RWPE2 (cell line): ENCODE measurements around the gene CNTFR.

Experiments used
- ATAC-seq: fragments of 200-7000 bp; cut with Tn5 transposase; 3 replicates; pipeline ENCODE4 v1.9.1; 2021; ENCODE audit warnings: low read depth
- DNase-seq: peaks from one replicate; pipeline ENCODE4 v3.0.0-alpha.2; 2020; ENCODE audit warnings: low spot score
- H3K27ac ChIP-seq: fragments of 450-650 bp; 2 replicates; pipeline ENCODE4 v1.5.1; 2017; ENCODE audit warnings: mild to moderate bottlenecking; ENCODE audit not compliant: poor library complexity, severe bottlenecking
- H3K27me3 ChIP-seq: fragments of 250-450 bp; sonication (Bioruptor Pico); 2 replicates; pipeline ENCODE4 v1.5.1; 2021; ENCODE audit warnings: mild to moderate bottlenecking, moderate library complexity; ENCODE audit not compliant: insufficient read depth, poor library complexity, severe bottlenecking
- H3K36me3 ChIP-seq: fragments of 250-450 bp; sonication (Bioruptor Pico); 2 replicates; pipeline ENCODE4 v1.5.1; 2020; ENCODE audit warnings: low read depth, mild to moderate bottlenecking, moderate library complexity
- H3K4me1 ChIP-seq: fragments of 250-450 bp; sonication (Bioruptor Pico); 2 replicates; pipeline ENCODE4 v1.5.1; 2021; ENCODE audit warnings: mild to moderate bottlenecking, moderate library complexity; ENCODE audit not compliant: insufficient read depth, poor library complexity, severe bottlenecking
- H3K4me3 ChIP-seq: fragments of 250-450 bp; sonication (Bioruptor Pico); 2 replicates; pipeline ENCODE4 v1.5.1; 2021; ENCODE audit warnings: mild to moderate bottlenecking, moderate library complexity; ENCODE audit not compliant: severe bottlenecking
- H3K9me3 ChIP-seq: fragments of 250-450 bp; sonication (Bioruptor Pico); 2 replicates; pipeline ENCODE4 v1.5.1; 2021; ENCODE audit warnings: mild to moderate bottlenecking, moderate library complexity; ENCODE audit not compliant: severe bottlenecking
- TF ChIP-seq, protein P1 (sequence below): fragments of 450-650 bp; IDR thresholded peaks from one replicate; pipeline ENCODE4 v1.5.1; 2017; ENCODE audit warnings: mild to moderate bottlenecking, moderate library complexity; ENCODE audit not compliant: poor library complexity, severe bottlenecking

The CNTFR gene

GRCh38 chr9:34547960-34548611 is 41.4 kb downstream of the CNTFR start:
- Histone ChIP-seq H3K27ac (no peak overlapping the region), H3K36me3 (no peaks in the 10 kb centered on the region), H3K9me3 (no peaks in the 10 kb centered on the region), H3K27me3 (no peaks in the 10 kb centered on the region), H3K4me3 (no peak overlapping the region), H3K4me1 (no peaks in the 10 kb centered on the region)
- ATAC-seq (peak; percentile 75; the same call in 2 of the 3 replicates), DNase-seq (peak; percentile 41)
- TF ChIP-seq, protein P1, sequence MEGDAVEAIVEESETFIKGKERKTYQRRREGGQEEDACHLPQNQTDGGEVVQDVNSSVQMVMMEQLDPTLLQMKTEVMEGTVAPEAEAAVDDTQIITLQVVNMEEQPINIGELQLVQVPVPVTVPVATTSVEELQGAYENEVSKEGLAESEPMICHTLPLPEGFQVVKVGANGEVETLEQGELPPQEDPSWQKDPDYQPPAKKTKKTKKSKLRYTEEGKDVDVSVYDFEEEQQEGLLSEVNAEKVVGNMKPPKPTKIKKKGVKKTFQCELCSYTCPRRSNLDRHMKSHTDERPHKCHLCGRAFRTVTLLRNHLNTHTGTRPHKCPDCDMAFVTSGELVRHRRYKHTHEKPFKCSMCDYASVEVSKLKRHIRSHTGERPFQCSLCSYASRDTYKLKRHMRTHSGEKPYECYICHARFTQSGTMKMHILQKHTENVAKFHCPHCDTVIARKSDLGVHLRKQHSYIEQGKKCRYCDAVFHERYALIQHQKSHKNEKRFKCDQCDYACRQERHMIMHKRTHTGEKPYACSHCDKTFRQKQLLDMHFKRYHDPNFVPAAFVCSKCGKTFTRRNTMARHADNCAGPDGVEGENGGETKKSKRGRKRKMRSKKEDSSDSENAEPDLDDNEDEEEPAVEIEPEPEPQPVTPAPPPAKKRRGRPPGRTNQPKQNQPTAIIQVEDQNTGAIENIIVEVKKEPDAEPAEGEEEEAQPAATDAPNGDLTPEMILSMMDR, result peak; percentile 82

GRCh38 chr9:34546834-34547827 is 42.4 kb downstream of the CNTFR start:
- DNase-seq, result no peak
- Histone ChIP-seq H3K9me3 (no peaks in the 10 kb centered on the region), H3K4me1 (no peaks in the 10 kb centered on the region), H3K27ac (no peak overlapping the region), H3K27me3 (no peaks in the 10 kb centered on the region), H3K4me3 (no peak overlapping the region), H3K36me3 (no peaks in the 10 kb centered on the region)
- ATAC-seq, result peak; percentile 40; the same call in 2 of the 3 replicates
- TF ChIP-seq, protein P1, result peak; percentile 39

DNA sequence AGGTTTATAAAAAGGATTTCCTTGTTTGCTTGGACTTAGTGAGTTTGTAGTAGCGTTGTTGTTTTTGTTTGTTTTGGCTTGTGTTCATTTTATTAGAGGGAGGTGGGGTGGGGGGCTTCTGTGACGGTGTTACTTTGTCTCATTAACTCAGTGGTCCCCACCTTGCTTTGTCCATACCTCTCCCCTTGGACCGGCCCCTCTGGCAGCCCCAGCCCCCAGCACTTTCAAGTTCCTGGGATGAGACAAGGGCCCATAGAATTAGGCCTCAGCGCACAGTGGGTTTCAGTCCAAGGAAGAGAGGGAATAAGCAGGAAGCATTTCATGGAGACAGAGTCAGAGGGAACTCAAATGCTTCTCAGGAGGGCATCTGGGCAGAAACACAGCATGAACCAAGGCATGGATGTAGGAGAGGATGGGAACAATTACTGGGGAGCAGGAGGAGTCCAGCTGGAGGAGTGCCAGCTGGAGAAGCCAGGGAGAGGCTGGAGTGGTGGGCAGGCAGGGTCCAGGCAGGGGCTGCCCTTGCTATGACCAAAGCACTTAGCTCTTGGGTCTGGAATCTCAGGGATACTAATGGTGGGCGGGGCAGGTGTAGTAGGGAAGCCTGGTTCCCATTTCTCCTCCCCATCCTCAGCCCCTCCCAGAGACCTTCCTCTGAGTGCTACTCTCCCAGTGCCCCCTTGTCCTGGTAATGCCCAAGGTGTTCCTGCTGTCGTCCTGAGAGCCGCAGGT is 43.3 kb downstream of the CNTFR start:
- Histone ChIP-seq H3K4me1 (no peaks in the 10 kb centered on the region), H3K4me3 (no peak overlapping the region), H3K36me3 (no peaks in the 10 kb centered on the region), H3K9me3 (no peaks in the 10 kb centered on the region), H3K27me3 (no peaks in the 10 kb centered on the region), H3K27ac (no peak overlapping the region)
- TF ChIP-seq, protein P1, result no peak
- ATAC-seq (no peak), DNase-seq (no peak)

DNA sequence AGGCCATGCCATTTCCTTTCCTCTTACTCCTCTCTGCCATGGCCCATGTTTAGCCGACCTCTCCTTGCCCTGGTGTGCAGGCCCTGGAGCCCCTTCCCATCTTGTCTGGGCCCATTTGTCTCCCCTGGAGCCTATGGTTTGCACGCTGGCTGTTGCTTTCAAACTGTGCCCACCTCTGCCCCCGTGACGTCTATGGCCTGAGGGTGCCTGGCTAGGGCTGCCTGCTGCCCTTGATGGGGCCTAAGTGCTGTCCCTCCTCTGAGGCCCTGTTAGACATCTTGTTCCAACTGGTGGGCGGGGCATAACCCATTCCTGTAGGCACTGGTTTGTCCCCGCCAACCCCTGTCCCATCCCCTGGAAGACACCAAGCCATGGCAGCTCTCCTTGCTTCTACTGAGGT is 44.0 kb downstream of the CNTFR start:
- Histone ChIP-seq H3K27me3 (no peaks in the 10 kb centered on the region), H3K36me3 (no peaks in the 10 kb centered on the region), H3K27ac (no peak overlapping the region), H3K4me3 (no peak overlapping the region), H3K4me1 (no peaks in the 10 kb centered on the region), H3K9me3 (no peaks in the 10 kb centered on the region)
- DNase-seq (peak; percentile 43), ATAC-seq (no peak)
- TF ChIP-seq, protein P1, result no peak
